Measurements from ENCODE around the gene NMT2.
"Not testable (repeated sequence)": the region's sequence is repeated elsewhere in the genome, so short reads cannot be mapped to it uniquely, and the experiment has no call there.

Gene NMT2

GRCh38 chr10:15168291-15168785, at the start of gene NMT2:
Gene NMT2, minus strand, starts transcription at chr10:15168693. Its CDS starts 81 bp downstream, at chr10:15168612.
- peak; percentile 50 for DNase-seq

- DNase-seq: no peak
Measured at GRCh38 chr10:15216700-15217099, 48.2 kb upstream of the NMT2 start.

- DNase-seq: no peak
Measured at GRCh38 chr10:15214237-15214636, 45.7 kb upstream of the NMT2 start.

DNA sequence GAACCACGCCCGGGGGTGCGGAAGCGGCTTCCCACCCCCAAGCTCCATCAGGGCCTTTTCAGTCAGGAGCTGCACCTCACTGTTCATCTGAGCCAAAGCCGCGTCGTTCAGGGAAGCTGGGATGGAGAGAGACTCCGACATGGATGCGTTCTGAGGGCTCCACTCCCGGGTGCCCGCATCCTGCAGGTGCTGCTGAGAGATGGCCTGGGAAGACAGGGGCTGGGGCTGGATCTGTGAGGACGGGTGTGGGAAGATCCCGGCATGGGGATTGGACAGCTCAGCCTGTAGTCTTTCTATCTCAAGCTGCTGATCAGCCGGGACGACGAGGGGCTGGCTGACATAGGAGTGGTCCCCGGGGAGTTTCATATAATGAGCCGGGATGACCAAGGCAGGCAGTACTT, 45.0 kb upstream of the NMT2 start:
- no peak for DNase-seq

DNA sequence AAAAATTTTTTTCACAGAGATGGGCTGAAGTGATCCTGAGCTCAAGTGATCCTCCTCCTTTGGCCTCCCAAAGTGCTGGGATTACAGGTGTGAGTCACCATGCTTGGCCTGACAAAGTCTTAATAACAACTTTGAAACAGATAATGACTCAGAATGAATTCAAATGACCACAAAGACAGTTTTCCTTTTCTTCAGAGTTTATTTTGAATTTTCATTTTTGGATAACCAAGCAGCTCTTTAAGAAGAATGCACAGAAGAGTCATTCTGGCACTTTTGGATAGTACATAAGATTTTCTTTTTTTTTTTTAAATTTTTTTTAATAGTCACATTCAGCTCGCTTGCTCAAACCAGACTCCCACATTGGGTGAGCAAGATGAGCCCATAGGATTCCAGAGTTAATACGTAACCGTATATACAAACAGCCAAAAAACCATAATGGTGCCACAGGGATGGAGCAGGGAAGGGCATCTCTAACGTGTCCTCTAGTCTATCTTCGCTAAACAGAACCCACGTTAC, 43.0 kb upstream of the NMT2 start:
- DNase-seq: no peak

DNA sequence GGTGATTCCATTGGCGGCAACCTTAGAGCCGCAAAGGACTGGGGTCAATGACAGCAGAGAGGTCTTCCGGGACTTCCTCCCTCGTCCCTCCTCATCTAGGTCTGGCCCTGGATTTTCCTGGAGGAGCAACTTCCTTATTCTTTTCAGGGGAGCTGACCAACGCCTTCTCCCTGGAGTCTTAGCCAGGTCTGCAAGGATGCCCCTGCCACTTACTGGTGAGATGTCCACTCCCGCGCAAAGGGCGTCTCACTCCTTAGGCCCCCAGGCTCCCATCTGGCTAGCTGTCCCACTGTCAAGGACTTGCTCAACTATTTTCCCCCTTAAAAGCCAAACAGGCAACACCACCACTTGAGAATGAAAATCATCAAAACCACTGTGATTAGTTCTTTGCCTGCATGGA, 42.0 kb upstream of the NMT2 start:
- DNase-seq: no peak

- DNase-seq: peak; percentile 6
Measured at GRCh38 chr10:15209827-15210509, 41.5 kb upstream of the NMT2 start.

DNA sequence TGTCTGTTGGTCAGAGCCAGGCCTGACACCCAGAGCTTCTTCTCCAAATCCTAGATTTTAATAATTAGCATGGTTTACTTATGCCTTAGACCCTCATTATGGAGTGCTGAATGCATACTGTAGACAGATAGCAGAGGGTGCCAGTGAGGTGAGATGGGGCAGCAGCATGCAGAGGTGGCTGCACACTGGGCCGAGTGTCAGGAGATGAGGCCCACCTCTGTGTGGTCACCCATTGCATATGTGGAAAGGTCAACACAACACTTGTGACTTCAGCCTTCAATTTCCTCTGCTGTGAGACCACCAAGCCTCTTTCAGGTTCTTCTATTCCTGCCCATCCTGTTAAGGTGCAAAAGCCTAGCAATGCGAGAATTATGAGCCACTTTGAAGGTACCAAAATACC, 39.7 kb upstream of the NMT2 start:
- no peak for DNase-seq

DNA sequence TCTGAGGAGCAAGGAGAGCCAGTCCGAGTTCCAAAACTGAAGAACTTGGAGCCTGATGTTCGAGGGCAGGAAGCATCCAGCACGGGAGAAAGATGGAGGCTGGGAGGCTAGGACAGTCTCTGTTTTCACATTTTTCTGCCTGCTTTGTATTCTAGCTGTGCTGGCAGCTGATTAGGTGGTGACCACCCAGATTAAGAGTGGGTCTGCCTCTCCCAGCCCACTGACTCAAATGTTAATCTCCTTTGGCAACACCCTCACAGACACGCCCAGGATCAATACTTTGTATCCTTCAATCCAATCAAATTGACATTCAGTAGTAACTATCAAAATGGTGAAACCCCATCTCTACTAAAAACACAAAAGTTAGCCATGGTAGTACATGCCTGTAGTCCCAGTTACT, 38.9 kb upstream of the NMT2 start:
- DNase-seq: not testable (repeated sequence)

DNA sequence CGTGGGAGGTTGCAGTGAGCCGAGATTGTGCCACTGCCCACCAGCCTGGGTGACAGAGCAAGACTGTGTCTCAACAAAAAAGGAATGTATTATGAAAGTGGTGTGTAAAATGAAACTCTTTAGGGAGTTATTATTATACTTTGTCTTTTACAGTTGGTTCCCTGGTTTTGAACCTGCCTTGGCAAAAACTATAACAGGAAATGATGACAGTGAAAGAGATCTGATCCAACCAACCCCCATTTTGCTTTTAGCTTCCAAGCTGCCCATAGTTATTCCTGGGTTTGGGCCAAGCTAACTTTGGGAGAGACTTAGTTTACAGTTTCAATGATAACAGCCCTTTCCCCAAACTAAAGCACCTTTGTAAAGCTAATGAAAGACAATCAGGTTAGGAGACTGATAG, 34.1 kb upstream of the NMT2 start:
- no peak for DNase-seq

DNA sequence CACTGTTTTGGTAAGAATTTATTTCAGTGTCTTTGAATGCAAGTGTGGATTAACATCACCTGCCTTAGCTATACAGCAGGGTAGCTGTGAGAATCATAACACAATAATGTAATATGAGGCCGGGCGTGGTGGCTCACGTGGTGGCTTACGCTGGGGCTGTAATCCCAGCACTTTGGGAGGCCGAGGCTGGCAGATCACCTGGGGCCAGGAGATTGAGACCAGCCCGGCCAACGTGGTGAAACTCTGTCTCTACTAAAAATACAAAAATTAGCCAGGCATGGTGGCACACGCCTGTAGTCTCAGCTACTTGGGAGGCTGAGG, 33.8 kb upstream of the NMT2 start:
- DNase-seq: not testable (repeated sequence)

- no peak for DNase-seq
Measured at GRCh38 chr10:15201589-15202300, 33.3 kb upstream of the NMT2 start.

- no peak for DNase-seq
Measured at GRCh38 chr10:15200626-15201025, 32.1 kb upstream of the NMT2 start.

DNA sequence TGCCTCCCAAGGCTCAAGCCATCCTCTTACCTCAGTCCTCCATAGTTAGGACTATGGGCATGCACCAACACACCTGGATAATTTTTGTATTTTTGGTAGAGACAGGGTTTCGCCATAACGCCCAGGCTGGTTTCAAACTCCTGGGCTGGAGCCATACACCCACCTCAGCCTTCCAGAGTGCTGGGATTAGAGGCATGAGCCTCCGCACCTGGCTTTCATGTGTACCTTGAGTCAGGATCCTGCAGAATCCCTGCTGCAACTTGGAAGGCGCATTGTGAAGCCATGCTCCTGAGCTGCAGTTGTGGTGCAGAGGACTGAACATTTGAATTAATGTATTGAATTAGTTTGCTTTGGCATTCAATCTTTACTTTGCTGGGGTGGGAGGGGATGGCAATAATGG, 29.4 kb upstream of the NMT2 start:
- DNase-seq: no peak

- DNase-seq: no peak
Measured at GRCh38 chr10:15197276-15197675, 28.8 kb upstream of the NMT2 start.

DNA sequence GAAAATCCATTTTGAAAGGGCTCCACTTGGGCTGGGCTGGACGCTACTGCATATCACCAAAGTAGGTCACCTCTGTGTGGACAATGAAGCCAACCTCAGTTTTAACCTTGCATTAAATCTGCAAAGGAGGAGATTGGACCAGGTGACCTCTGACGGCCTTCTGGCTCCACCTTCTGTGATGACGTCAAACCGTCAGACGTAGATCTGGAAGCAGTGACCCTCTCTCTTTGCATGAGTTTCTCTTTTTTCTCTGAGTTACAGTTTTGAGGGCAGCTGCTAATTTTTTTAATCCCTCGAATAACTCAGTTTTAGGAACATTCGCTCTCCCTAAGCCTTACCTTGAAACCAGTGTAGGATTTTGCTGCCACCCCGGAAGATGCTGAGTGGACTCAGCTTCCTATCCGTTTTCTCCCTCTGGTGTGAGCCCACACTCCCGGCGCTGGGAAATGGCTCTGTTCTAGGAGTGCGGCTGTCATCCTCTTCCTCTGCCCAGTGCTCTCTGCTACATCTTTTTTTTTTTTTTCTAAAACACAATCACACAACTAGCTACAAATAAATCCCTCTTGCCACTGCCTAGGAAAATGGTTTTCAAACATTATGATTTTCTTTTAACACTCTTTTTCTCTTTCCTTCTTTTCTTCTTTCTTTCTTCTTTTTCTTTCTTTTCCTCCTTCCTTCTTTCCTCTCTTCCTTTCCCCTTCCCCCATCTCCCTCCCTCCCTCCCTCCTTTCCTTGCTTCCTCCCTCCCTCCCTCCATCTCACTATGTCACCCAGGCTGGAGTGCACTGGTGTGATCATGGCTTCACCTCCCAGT, 27.7 kb upstream of the NMT2 start:
- no peak for DNase-seq

GRCh38 chr10:15189133-15189885, 20.8 kb upstream of the NMT2 start:
- DNase-seq: no peak

GRCh38 chr10:15188603-15189002, 20.1 kb upstream of the NMT2 start:
- no peak for DNase-seq

DNA sequence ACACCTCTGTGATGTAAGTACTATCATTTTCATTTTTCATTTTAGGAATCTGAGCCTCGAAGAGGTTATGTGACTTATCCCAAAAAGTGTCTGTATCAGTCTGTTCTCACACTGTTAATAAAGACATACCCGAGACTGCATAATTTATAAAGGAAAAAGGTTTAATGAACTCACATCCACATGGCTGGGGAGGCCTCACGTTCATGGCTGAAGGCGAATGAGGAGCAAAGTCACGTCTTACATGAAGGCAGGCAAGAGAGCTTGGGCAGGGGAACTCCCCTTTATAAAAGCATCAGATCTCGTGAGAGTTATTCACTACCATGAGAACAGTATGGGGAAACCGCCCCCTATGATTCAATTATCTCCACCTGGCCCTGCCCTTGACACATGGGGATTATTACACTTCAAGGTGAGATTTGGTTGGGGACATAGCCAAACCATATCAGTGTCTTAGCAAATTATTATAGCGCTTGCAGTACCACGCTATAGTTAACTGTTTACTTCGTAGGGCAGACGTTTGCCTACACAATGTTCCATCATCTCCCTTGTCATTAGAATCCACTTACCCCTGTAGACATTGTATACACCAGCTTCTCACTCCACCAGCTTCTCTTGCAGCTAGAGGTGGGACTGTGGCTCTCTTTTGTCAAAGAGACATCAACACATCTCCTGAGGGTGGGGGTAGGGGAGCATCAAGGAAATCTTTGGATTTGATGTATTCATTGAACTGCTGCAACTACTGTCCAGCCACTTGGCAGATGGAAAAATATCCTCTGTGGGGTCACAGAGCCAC, 15.4 kb upstream of the NMT2 start:
- DNase-seq: no peak

DNA sequence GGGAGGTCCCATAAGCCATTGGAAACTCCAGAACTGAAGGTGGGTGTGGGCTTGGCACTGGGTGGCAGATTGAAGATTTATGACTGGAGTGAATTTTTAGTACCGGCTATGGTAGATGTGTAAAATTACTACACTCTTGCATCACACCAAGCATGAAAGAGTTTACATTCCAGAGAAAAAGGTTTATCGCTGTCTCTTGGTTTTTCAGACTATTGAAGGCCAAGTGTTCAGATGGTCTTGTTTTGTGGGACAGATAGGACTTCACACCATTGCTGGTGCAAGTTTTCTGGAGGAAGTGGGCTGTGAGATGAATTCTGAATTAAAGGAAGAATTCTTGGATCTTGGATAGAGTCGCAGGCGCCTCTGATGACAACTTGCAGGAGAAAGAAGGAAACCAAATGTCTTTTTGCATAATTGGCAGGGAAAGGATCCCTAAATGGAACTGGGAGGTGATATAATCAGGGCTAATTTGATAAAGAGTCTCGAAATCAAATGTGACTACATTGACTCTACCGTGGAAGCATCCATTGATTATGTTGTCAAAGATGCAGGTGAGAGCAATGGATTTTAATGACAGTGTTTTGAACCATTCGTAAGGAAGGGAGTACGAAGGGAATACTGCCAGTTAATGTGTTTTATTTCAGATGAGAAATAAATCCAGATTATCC, 14.2 kb upstream of the NMT2 start:
- DNase-seq: no peak

- DNase-seq: no peak
Measured at GRCh38 chr10:15181576-15182156, 13.2 kb upstream of the NMT2 start.

Measured in DMS153 (cell line).